SK-N-SH treated with all-trans-retinoic acid at 6 μM for 48 hours (cell line): ENCODE measurements around the gene CXCR6.

ENCODE experiments used
- ATAC-seq: fragments of 200-7000 bp; cut with Tn5 transposase; 3 replicates; pipeline ENCODE4 v1.9.1; 2020; ENCODE audit warnings: mild to moderate bottlenecking, moderate library complexity
- ARNTL ChIP-seq: fragments of 450-650 bp; formaldehyde crosslinking; IDR thresholded peaks from 2 replicates; pipeline ENCODE4 v1.5.0; 2020; ENCODE audit warnings: low read depth, mild to moderate bottlenecking, moderate library complexity, borderline replicate concordance
- BACH2 ChIP-seq: fragments of 250-450 bp; sonication (Bioruptor Pico); IDR thresholded peaks from 2 replicates; pipeline ENCODE4 v1.9.0; 2021; ENCODE audit warnings: mild to moderate bottlenecking, borderline replicate concordance
- CREB5 ChIP-seq: fragments of 250-450 bp; sonication (Bioruptor Pico); IDR thresholded peaks from 2 replicates; pipeline ENCODE4 v1.5.1; 2020; ENCODE audit warnings: low read depth, mild to moderate bottlenecking, moderate library complexity
- CSDC2 ChIP-seq: fragments of 250-450 bp; sonication (Bioruptor Pico); IDR thresholded peaks from 2 replicates; pipeline ENCODE4 v1.5.0; 2020; ENCODE audit warnings: mild to moderate bottlenecking, moderate library complexity
- ESRRG ChIP-seq: fragments of 250-450 bp; sonication (Bioruptor Pico); IDR thresholded peaks from 2 replicates; pipeline ENCODE4 v1.6.1; 2021; ENCODE audit warnings: mild to moderate bottlenecking
- ISL1 ChIP-seq: fragments of 250-450 bp; sonication (Bioruptor Pico); IDR thresholded peaks from 2 replicates; pipeline ENCODE4 v2.1.2; 2022; ENCODE audit warnings: mild to moderate bottlenecking, moderate library complexity
- OSR1 ChIP-seq: fragments of 250-450 bp; sonication (Bioruptor Pico); IDR thresholded peaks from 2 replicates; pipeline ENCODE4 v1.8.0; 2022; ENCODE audit warnings: moderate library complexity, mild to moderate bottlenecking, inconsistent platforms
- PATZ1 ChIP-seq: fragments of 250-450 bp; sonication (Bioruptor Pico); IDR thresholded peaks from 2 replicates; pipeline ENCODE4 v1.8.0; 2020; ENCODE audit warnings: mild to moderate bottlenecking, moderate library complexity, borderline replicate concordance
- POU6F1 ChIP-seq: fragments of 250-450 bp; sonication (Bioruptor Pico); IDR thresholded peaks from 2 replicates; pipeline ENCODE4 v1.8.0; 2021; ENCODE audit warnings: low read depth, mild to moderate bottlenecking, moderate library complexity, borderline replicate concordance
- PPARA ChIP-seq: fragments of 250-450 bp; sonication (Bioruptor Pico); IDR thresholded peaks from 2 replicates; pipeline ENCODE4 v1.5.0; 2020; ENCODE audit warnings: mild to moderate bottlenecking, borderline replicate concordance
- RARB ChIP-seq: fragments of 250-450 bp; sonication (Bioruptor Pico); IDR thresholded peaks from 2 replicates; pipeline ENCODE4 v1.8.0; 2021; ENCODE audit warnings: mild to moderate bottlenecking, moderate library complexity
- SNAI2 ChIP-seq: fragments of 250-450 bp; sonication (Bioruptor Pico); IDR thresholded peaks from 2 replicates; pipeline ENCODE4 v1.5.0; 2020; ENCODE audit warnings: mild to moderate bottlenecking, moderate library complexity
- TCF4 ChIP-seq: fragments of 250-450 bp; sonication (Bioruptor Pico); IDR thresholded peaks from 2 replicates; pipeline ENCODE4 v1.8.0; 2021; ENCODE audit warnings: mild to moderate bottlenecking, moderate library complexity, borderline replicate concordance
- TOX ChIP-seq: fragments of 250-450 bp; sonication (Bioruptor Pico); IDR thresholded peaks from 2 replicates; pipeline ENCODE4 v1.8.0; 2021; ENCODE audit warnings: mild to moderate bottlenecking, moderate library complexity, borderline replicate concordance
- TSHZ2 ChIP-seq: fragments of 250-450 bp; sonication (Bioruptor Pico); IDR thresholded peaks from 2 replicates; pipeline ENCODE4 v1.5.0; 2020; ENCODE audit warnings: mild to moderate bottlenecking, moderate library complexity
- ZC3H10 ChIP-seq: fragments of 250-450 bp; sonication (Bioruptor Pico); IDR thresholded peaks from 2 replicates; pipeline ENCODE4 v1.5.1; 2021; ENCODE audit warnings: mild to moderate bottlenecking, moderate library complexity
- ZFP3 ChIP-seq: fragments of 250-450 bp; sonication (Bioruptor Pico); IDR thresholded peaks from 2 replicates; pipeline ENCODE4 v1.5.0; 2020; ENCODE audit warnings: mild to moderate bottlenecking, moderate library complexity
- ZFP30 ChIP-seq: fragments of 450-650 bp; formaldehyde crosslinking; IDR thresholded peaks from 2 replicates; pipeline ENCODE4 v1.5.0; 2022; ENCODE audit warnings: mild to moderate bottlenecking, moderate library complexity
- ZNF565 ChIP-seq: fragments of 450-650 bp; formaldehyde crosslinking; conservative IDR thresholded peaks from 2 replicates; pipeline ENCODE4 v1.5.0; 2020; ENCODE audit warnings: low read depth, mild to moderate bottlenecking, moderate library complexity
- ZNF70 ChIP-seq: fragments of 450-650 bp; formaldehyde crosslinking; IDR thresholded peaks from 2 replicates; pipeline ENCODE4 v1.5.0; 2020; ENCODE audit warnings: mild to moderate bottlenecking, moderate library complexity
- ZNF8 ChIP-seq: fragments of 450-650 bp; formaldehyde crosslinking; IDR thresholded peaks from 2 replicates; pipeline ENCODE4 v1.5.0; 2020; ENCODE audit warnings: mild to moderate bottlenecking, moderate library complexity

The CXCR6 gene

GRCh38 chr3:45914362-45915058, 28.8 kb upstream of the CXCR6 start:
- no peak for ATAC-seq
- no peak for TF ChIP-seq ZNF8 (CRISPR knock-in tag)
- TF ChIP-seq ZC3H10 (CRISPR knock-in tag) = no peak
- TF ChIP-seq OSR1 (CRISPR knock-in tag) = no peak
- no peak for TF ChIP-seq POU6F1 (CRISPR knock-in tag)
- no peak for TF ChIP-seq PATZ1
- TF ChIP-seq CSDC2 (CRISPR knock-in tag) = no peak
- no peak for TF ChIP-seq CREB5 (CRISPR knock-in tag)
- TF ChIP-seq ZNF565 (CRISPR knock-in tag) = no peak
- no peak for TF ChIP-seq ISL1 (CRISPR knock-in tag)
- no peak for TF ChIP-seq BACH2 (CRISPR knock-in tag)
- TF ChIP-seq SNAI2 = no peak
- TF ChIP-seq RARB (CRISPR knock-in tag) = no peak
- no peak for TF ChIP-seq TOX (CRISPR knock-in tag)

- TF ChIP-seq ZFP30 (CRISPR knock-in tag) (no peak), ZFP3 (no peak), OSR1 (CRISPR knock-in tag) (no peak), ARNTL (CRISPR knock-in tag) (no peak), SNAI2 (no peak), TOX (CRISPR knock-in tag) (no peak), ZNF565 (CRISPR knock-in tag) (no peak), ZNF70 (no peak), PPARA (CRISPR knock-in tag) (no peak), TSHZ2 (CRISPR knock-in tag) (no peak), CREB5 (CRISPR knock-in tag) (no peak), POU6F1 (CRISPR knock-in tag) (no peak), ZNF8 (CRISPR knock-in tag) (no peak), TCF4 (CRISPR knock-in tag) (no peak), ESRRG (CRISPR knock-in tag) (no peak), PATZ1 (no peak), ISL1 (CRISPR knock-in tag) (no peak)
- no peak for ATAC-seq
Observed at GRCh38 chr3:45915059-45915439, 28.2 kb upstream of the CXCR6 start.
